HUES64 (cell line): ENCODE data around the gene GRPEL1. TPM values are rescaled to one million over a fixed set of nuclear protein-coding genes. Genes with fewer than 3 reads are reported as not detected.

Experiments
- H3K27ac ChIP-seq: 2 replicates; pipeline ENCODE4 v1.7.0; 2013; ENCODE audit warnings: low read depth, low read length, inconsistent platforms
- H3K27me3 ChIP-seq: 2 replicates; pipeline ENCODE4 v1.6.1; 2013; ENCODE audit warnings: mild to moderate bottlenecking, low read length; ENCODE audit not compliant: insufficient read depth
- H3K36me3 ChIP-seq: 2 replicates; pipeline ENCODE4 v1.6.1; 2013; ENCODE audit warnings: mild to moderate bottlenecking, low read length; ENCODE audit not compliant: insufficient read depth
- H3K4me1 ChIP-seq: 2 replicates; pipeline ENCODE4 v1.6.1; 2013; ENCODE audit warnings: mild to moderate bottlenecking, low read length, moderate library complexity; ENCODE audit not compliant: insufficient read depth
- H3K4me3 ChIP-seq: 2 replicates; pipeline ENCODE4 v1.5.1; 2013; ENCODE audit warnings: mild to moderate bottlenecking, low read length, moderate library complexity
- H3K9ac ChIP-seq: 2 replicates; pipeline ENCODE4 v1.6.1; 2013; ENCODE audit warnings: mild to moderate bottlenecking, low read depth, low read length
- H3K9me3 ChIP-seq: 2 replicates; pipeline ENCODE4 v1.6.1; 2013; ENCODE audit warnings: low read depth, low read length; ENCODE audit not compliant: insufficient read depth
- WGBS: fragments of 150-250, 120-280 bp; methylation state at CpG from one replicate; pipeline ENCODE4 v1.1.7; 2013; ENCODE audit warnings: missing lambda C conversion rate; 5-methylcytosine and 5-hydroxymethylcytosine counted together
- polyA plus RNA-seq, 2 experiments: library from polyadenylated mRNA; stranded (reverse); fragments of 50-300 nt; gene quantifications; one replicate each; pipeline ENCODE4 v1.2.3, GENCODE V29; 2013

Gene GRPEL1
- 29.4 TPM for polyA plus RNA-seq (2013, experiment 1 of 2)
- 27.2 TPM for polyA plus RNA-seq (2013, experiment 2 of 2)

DNA sequence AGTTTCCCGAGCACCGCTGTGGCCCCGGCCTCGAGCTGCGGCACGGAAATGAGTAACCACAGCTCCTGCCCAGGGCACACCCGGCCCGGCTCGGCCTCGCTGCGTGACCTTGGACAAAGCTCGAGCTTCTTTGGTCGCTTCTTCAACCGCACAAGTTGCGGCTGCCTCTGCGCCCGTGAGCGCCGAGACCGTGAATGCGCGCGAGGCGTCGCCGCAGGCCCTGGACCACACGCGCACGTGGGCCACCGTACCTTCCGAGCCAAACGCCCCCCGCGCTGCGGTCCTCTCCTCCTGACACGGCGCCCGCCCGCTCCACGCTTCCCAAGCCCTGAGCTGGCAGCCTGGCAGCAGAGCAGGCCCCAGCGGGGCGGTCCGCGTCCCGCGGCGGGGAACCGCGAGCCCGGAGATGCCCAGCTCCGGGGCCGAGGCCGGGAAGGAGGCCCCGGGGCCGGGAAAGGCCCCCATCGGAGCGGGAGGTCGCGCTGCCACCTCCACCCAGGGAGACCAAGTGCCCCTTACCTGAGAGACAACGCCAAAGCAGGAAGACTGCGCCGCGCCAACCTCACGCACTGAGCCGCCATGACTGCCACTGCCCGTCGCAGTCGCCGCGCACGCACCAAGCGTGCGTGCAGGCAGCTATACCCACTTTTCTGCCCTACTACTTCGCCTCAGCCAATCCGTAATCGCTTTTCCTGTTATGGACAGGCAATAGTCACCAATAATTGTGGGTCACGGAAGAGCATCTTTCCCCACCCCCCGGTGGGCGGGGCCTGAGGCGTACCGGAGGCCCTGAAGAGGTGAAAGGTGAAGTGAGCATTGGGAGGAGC lies at the start of gene GRPEL1:
GRPEL1 (minus strand) TSS at position 613 of the 827 bp plus-strand sequence; CDS start at position 581, 32 bp downstream.
- no peaks in the 10 kb centered on the region for H3K9me3 ChIP-seq
- peaks cover 32% of the 10 kb centered on the region for H3K36me3 ChIP-seq
- H3K4me1 ChIP-seq, result no peaks in the 10 kb centered on the region; the same call in 1 of the 2 replicates
- WGBS, result under 1% methylated on average over 81 of the region's 81 CpGs
- peak within 1 kb of the TSS; percentile 81 for H3K9ac ChIP-seq
- H3K27ac ChIP-seq, result peak within 1 kb of the TSS; percentile 34; the same call in 1 of the 2 replicates
- H3K27me3 ChIP-seq, result peaks cover 28% of the 10 kb centered on the region
- peak within 1 kb of the TSS; percentile 86 for H3K4me3 ChIP-seq

DNA sequence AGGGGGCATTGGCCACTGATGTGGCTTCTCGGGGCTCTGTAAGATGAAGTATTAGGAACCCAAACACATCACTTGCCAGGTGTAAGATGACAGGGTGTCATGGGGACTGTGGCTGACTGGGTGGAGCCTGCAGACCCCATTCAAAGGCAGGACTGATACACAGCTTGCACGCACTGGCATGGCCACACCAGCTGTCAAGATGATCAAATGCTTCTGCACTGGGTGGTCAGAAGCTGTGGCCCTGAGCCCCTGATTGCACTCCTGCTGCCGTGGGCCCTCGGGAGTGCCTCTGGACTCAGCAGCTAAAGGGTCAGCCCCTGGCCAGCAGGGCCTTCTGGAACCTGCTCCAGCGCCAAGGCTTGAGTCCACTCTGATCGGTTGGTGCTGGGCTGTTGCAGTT lies 48.8 kb upstream of the GRPEL1 start:
- 93% methylated on average over 6 of the region's 6 CpGs for WGBS
- Histone ChIP-seq H3K4me3 (no peak overlapping the region), H3K4me1 (no peaks in the 10 kb centered on the region), H3K27me3 (no peaks in the 10 kb centered on the region), H3K9ac (no peak overlapping the region), H3K36me3 (no peaks in the 10 kb centered on the region), H3K27ac (no peak overlapping the region), H3K9me3 (no peaks in the 10 kb centered on the region)

DNA sequence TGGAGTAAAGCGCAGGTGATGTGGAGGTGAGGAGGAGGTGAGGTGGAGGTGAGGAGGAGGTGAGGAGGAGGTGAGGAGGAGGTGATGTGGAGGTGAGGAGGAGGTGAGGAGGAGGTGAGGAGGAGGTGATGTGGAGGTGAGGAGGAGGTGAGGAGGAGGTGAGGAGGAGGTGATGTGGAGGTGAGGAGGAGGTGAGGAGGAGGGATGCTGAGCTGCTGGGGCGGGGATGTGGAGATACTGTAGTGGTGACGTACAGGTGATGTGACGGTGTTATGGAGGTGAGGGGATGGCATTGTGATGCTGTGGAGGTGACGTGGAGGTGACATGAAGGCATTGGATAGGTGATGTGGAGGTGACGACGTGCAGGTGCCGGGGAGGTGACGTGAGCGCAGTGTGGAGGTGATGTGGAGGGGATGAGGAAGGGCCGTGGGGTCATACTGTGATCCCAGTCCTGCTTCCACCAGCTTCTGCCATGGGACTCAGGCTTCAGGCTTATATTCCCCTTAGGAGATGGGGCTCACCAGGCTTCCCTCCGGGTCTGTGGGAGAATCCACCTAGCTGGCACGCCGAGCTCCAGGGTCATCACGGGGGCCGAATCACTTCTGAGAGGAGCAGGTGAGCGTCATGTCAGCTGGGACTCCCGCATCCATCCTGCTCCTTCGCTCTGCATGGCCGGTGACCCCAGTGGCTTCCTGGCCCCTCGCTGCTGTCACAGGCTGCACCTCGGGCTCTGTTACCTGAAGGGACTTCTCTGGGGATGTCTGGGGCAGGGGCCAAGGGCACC lies 47.9 kb upstream of the GRPEL1 start:
- Histone ChIP-seq H3K27ac (no peak overlapping the region), H3K4me3 (no peak overlapping the region), H3K9me3 (no peaks in the 10 kb centered on the region), H3K9ac (no peak overlapping the region), H3K4me1 (no peaks in the 10 kb centered on the region), H3K27me3 (no peaks in the 10 kb centered on the region), H3K36me3 (no peaks in the 10 kb centered on the region)
- 92% methylated on average over 22 of the region's 22 CpGs for WGBS

- 92% methylated on average over 9 of the region's 9 CpGs for WGBS
- Histone ChIP-seq H3K4me3 (no peak overlapping the region), H3K27ac (no peak overlapping the region), H3K9ac (no peak overlapping the region), H3K9me3 (no peaks in the 10 kb centered on the region), H3K36me3 (no peaks in the 10 kb centered on the region), H3K27me3 (no peaks in the 10 kb centered on the region), H3K4me1 (no peaks in the 10 kb centered on the region)
These were observed 44.8 kb upstream of the GRPEL1 start for GRCh38 chr4:7112656-7113055.

DNA sequence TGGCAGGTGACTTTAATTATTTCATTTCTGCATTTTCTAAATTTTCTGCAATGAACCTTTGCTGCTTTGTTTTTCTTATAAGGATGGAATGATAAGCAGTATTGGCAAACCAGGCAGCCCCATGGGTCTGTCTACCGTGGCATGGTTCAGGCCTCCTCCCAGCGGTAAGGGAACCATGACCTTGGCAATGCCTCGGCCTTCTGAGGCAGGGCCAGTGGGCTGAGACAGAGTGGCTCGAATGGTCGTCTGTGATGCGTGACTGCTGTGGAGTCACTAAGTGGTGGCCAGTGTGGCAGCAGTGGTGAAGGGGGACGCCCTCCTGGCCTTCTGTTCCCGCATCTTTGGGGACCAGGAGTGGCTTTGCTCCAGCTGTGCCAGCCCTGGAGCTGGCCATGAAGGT lies 43.6 kb upstream of the GRPEL1 start:
- Histone ChIP-seq H3K4me3 (no peak overlapping the region), H3K9me3 (no peaks in the 10 kb centered on the region), H3K36me3 (no peaks in the 10 kb centered on the region), H3K27ac (no peak overlapping the region), H3K27me3 (no peaks in the 10 kb centered on the region), H3K9ac (no peak overlapping the region), H3K4me1 (no peaks in the 10 kb centered on the region)
- WGBS, result 96% methylated on average over 8 of the region's 8 CpGs

- Histone ChIP-seq H3K4me1 (no peaks in the 10 kb centered on the region), H3K36me3 (no peaks in the 10 kb centered on the region), H3K4me3 (no peak overlapping the region), H3K27ac (no peak overlapping the region), H3K27me3 (no peaks in the 10 kb centered on the region), H3K9ac (no peak overlapping the region), H3K9me3 (no peaks in the 10 kb centered on the region)
- 89% methylated on average over 4 of the region's 4 CpGs for WGBS
These were observed 42.7 kb upstream of the GRPEL1 start for GRCh38 chr4:7110546-7110945.

GRCh38 chr4:7109169-7109568 lies 41.3 kb upstream of the GRPEL1 start:
- Histone ChIP-seq H3K9me3 (no peaks in the 10 kb centered on the region), H3K4me1 (no peaks in the 10 kb centered on the region), H3K9ac (no peak overlapping the region), H3K4me3 (no peak overlapping the region), H3K36me3 (no peaks in the 10 kb centered on the region), H3K27ac (no peak overlapping the region), H3K27me3 (peaks cover 6% of the 10 kb centered on the region)
- 93% methylated on average over 4 of the region's 4 CpGs for WGBS

DNA sequence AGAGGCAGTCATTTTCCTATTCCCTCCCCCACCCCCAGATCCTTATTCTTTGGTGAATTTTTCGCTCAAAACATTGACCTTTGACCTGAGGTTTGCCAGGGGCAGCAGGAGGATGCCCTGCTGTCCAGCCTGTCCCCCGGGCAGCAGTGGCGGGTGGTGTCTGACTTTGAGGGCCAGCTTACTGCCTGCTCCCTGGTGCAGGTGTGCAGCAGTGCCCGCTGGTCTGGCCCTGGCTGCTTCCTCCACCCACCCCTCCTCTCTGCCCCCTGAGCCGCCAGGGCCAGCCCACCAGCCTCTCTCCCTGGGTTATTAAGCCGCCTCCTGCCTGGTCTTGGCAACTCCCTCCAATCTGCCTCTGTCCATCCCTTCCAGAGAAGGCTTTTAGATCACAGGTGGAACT lies 40.8 kb upstream of the GRPEL1 start:
- no peaks in the 10 kb centered on the region for H3K36me3 ChIP-seq
- no peak overlapping the region for H3K9ac ChIP-seq
- H3K4me3 ChIP-seq, result no peak overlapping the region
- H3K27me3 ChIP-seq, result peaks cover 11% of the 10 kb centered on the region
- peaks cover under 1% of the 10 kb centered on the region; the same call in 1 of the 2 replicates for H3K4me1 ChIP-seq
- H3K27ac ChIP-seq, result no peak overlapping the region
- WGBS, result 91% methylated on average over 6 of the region's 6 CpGs
- H3K9me3 ChIP-seq, result no peaks in the 10 kb centered on the region

- 91% methylated on average over 23 of the region's 23 CpGs for WGBS
- Histone ChIP-seq H3K4me3 (no peak overlapping the region), H3K9ac (no peak overlapping the region), H3K36me3 (no peaks in the 10 kb centered on the region), H3K9me3 (no peaks in the 10 kb centered on the region), H3K27ac (no peak overlapping the region), H3K4me1 (peaks cover 3% of the 10 kb centered on the region; the same call in 1 of the 2 replicates), H3K27me3 (peaks cover 15% of the 10 kb centered on the region)
These were observed 40.3 kb upstream of the GRPEL1 start for GRCh38 chr4:7108046-7108625.

DNA sequence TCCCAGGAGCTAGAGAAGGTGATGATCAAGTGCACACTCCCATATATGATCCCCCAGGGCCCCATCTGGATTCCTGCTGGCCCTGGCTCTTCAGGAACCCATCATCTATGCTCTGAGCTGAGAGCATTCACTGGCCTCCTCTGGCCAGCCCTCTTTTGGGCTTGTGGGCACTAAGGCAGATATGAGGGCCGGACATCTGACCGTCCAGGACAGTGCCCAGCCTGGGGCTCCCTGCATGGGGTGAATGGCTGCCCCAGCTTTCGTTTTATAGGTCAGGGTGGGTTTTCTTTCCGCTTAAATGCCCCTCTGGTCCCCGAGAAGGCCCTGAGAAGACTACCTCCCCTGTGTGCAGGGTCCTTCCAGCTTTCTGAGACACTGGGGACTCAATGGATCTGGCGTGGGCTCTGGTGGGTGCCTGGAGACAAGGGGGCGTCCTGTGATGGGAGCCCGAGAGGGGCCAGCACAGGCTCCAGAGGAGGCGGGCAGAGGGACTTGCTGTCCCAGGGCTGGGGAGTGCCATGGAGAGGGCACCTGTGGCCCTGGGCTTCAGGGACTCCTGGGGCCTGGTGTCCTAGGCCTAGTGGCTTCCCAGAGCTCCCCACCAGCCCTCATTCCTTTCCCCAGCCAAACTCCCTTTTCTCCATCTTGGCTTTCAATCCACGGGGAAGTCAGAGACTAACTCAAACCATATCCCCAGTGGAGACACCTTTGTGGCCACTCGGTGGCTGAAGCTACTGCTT lies 39.5 kb upstream of the GRPEL1 start:
- H3K27me3 ChIP-seq, result peaks cover 20% of the 10 kb centered on the region
- no peak overlapping the region for H3K4me3 ChIP-seq
- H3K36me3 ChIP-seq, result no peaks in the 10 kb centered on the region
- no peak overlapping the region for H3K27ac ChIP-seq
- no peaks in the 10 kb centered on the region for H3K9me3 ChIP-seq
- 91% methylated on average over 11 of the region's 11 CpGs for WGBS
- H3K4me1 ChIP-seq, result peaks cover 3% of the 10 kb centered on the region; the same call in 1 of the 2 replicates
- no peak overlapping the region for H3K9ac ChIP-seq
